Measurements from ENCODE around the gene MARCHF4.

The MARCHF4 gene

GRCh38 chr2:216412022-216412999, 40.0 kb upstream of the MARCHF4 start, which contains the start of gene SMARCAL1 (continued):
- TF ChIP-seq ZNF654 (tag by site-specific recombination; IDR thresholded peaks at IDR 0.05; ENCODE audit: low read depth) (no peak), SP2 (tag by site-specific recombination; IDR thresholded peaks at IDR 0.05) (peak; percentile 59), ZNF202 (tag by site-specific recombination; IDR thresholded peaks at IDR 0.05; ENCODE audit: borderline replicate concordance) (no peak), HIC1 (tag by site-specific recombination; IDR thresholded peaks at IDR 0.05) (peak; percentile 84), SP3 (tag by site-specific recombination; IDR thresholded peaks at IDR 0.05) (peak; percentile 91), ZNF544 (tag by site-specific recombination; IDR thresholded peaks at IDR 0.05) (no peak), ZNF596 (tag by site-specific recombination; IDR thresholded peaks at IDR 0.05) (no peak), HOXA7 (CRISPR knock-in tag; IDR thresholded peaks at IDR 0.05; ENCODE audit: borderline replicate concordance) (no peak), ZNF76 (tag by site-specific recombination; IDR thresholded peaks at IDR 0.05; ENCODE audit: borderline replicate concordance, low read depth) (peak; percentile 99), ZNF830 (tag by site-specific recombination; IDR thresholded peaks at IDR 0.05; ENCODE audit: low read depth) (no peak), ZFHX2 (tag by site-specific recombination; conservative IDR thresholded peaks at IDR 0.05) (peak; percentile 79), REST (tag by site-specific recombination; IDR thresholded peaks at IDR 0.05) (no peak), TCF7L2 (IDR thresholded peaks at IDR 0.05; ENCODE audit: borderline replicate concordance, low read depth, low read length) (no peak), ZNF18 (tag by site-specific recombination; IDR thresholded peaks at IDR 0.05) (no peak), ZSCAN23 (tag by site-specific recombination; IDR thresholded peaks at IDR 0.05) (no peak), ZNF514 (tag by site-specific recombination; IDR thresholded peaks at IDR 0.05) (no peak), ZNF585B (tag by site-specific recombination; IDR thresholded peaks at IDR 0.05) (no peak), ZNF692 (tag by site-specific recombination; IDR thresholded peaks at IDR 0.05) (peak; percentile 44; the same call in 1 of the 2 replicates), ZNF571 (tag by site-specific recombination; IDR thresholded peaks at IDR 0.05) (no peak), ZNF513 (tag by site-specific recombination; IDR thresholded peaks at IDR 0.05) (peak; percentile 78), ZNF324 (tag by site-specific recombination; IDR thresholded peaks at IDR 0.05) (no peak), ZBTB26 (tag by site-specific recombination; optimal IDR thresholded peaks at IDR 0.05) (peak; percentile 48), ZNF16 (tag by site-specific recombination; IDR thresholded peaks at IDR 0.05; ENCODE audit: low read depth) (no peak), KLF16 (tag by site-specific recombination; IDR thresholded peaks at IDR 0.05) (0 out of 2 replicates have a peak, but pooled peaks have one; percentile 40), ZXDB (tag by site-specific recombination; IDR thresholded peaks at IDR 0.05) (peak; percentile 81), ZNF747 (tag by site-specific recombination; IDR thresholded peaks at IDR 0.05) (no peak), ZNF529 (tag by site-specific recombination; IDR thresholded peaks at IDR 0.05; ENCODE audit: insufficient replicate concordance) (no peak), ZNF2 (tag by site-specific recombination; IDR thresholded peaks at IDR 0.05) (0 out of 2 replicates have a peak, but pooled peaks have one; percentile 45)
